Keratinocyte (primary cell): ENCODE results near the gene LAMB1. TPM values are rescaled to one million over a fixed set of nuclear protein-coding genes. Genes with fewer than 3 reads are reported as not detected.

Experiments used
- DNase-seq: peaks from one replicate; pipeline ENCODE4 v3.0.0-alpha.2; 2011; ENCODE audit warnings: low read depth, missing footprints, low spot score
- FAIRE-seq: peaks from 2 replicates; lab custom pipeline; 2011; peaks lifted over from hg19 to GRCh38; lab: Jason Lieb, UNC
- H2AFZ ChIP-seq: 2 replicates; pipeline ENCODE4 v1.6.0; 2012; ENCODE audit warnings: low read length, control low read depth, inconsistent platforms; ENCODE audit not compliant: control insufficient read depth
- H3K27ac ChIP-seq: 2 replicates; pipeline ENCODE4 v1.5.1; 2011; ENCODE audit warnings: low read length; ENCODE audit not compliant: control insufficient read depth, insufficient read depth
- H3K27me3 ChIP-seq: 3 replicates; pipeline ENCODE4 v1.6.0; 2011; ENCODE audit warnings: low read length; ENCODE audit not compliant: control insufficient read depth, insufficient read depth; ENCODE audit errors: extremely low read depth
- H3K36me3 ChIP-seq, 2 experiments: 2 replicates in 1 of 2; 3 replicates in 1 of 2; pipeline ENCODE4 v1.5.1; 2011; ENCODE audit warnings: low read length in 2 of 2, mild to moderate bottlenecking in 1 of 2; ENCODE audit not compliant: control insufficient read depth in 2 of 2, insufficient read depth in 2 of 2; ENCODE audit errors: extremely low read depth in 1 of 2
- H3K4me1 ChIP-seq: 3 replicates; pipeline ENCODE4 v1.5.1; 2011; ENCODE audit warnings: low read length; ENCODE audit not compliant: control insufficient read depth, insufficient read depth; ENCODE audit errors: extremely low read depth
- H3K4me2 ChIP-seq: 3 replicates; pipeline ENCODE4 v1.6.0; 2011; ENCODE audit warnings: low read depth, low read length; ENCODE audit not compliant: control insufficient read depth, insufficient read depth; ENCODE audit errors: extremely low read depth
- H3K4me3 ChIP-seq, 3 experiments: fragments of 200-600 bp in 1 of 3; sonication (generic) in 1 of 3; 2 replicates in 2 of 3; 3 replicates in 1 of 3; pipeline ENCODE4 v1.5.1; 2011 to 2016; ENCODE audit warnings: low read length in 3 of 3, mild to moderate bottlenecking in 3 of 3, control low read depth in 2 of 3, inconsistent platforms in 1 of 3, low read depth in 1 of 3, mixed read lengths in 1 of 3, mixed run types in 1 of 3, moderate library complexity in 1 of 3; ENCODE audit not compliant: control insufficient read depth in 2 of 3, insufficient read depth in 2 of 3; ENCODE audit errors: extremely low read depth in 1 of 3
- H3K79me2 ChIP-seq: 2 replicates; pipeline ENCODE4 v1.6.0; 2012; ENCODE audit warnings: low read length; ENCODE audit not compliant: control insufficient read depth, insufficient read depth
- H3K9ac ChIP-seq: 3 replicates; pipeline ENCODE4 v1.6.0; 2011; ENCODE audit warnings: low read length; ENCODE audit not compliant: control insufficient read depth, insufficient read depth; ENCODE audit errors: extremely low read depth
- H3K9me1 ChIP-seq: 3 replicates; pipeline ENCODE4 v1.6.0; 2011; ENCODE audit warnings: low read length; ENCODE audit not compliant: control insufficient read depth, insufficient read depth; ENCODE audit errors: extremely low read depth
- H3K9me3 ChIP-seq: 2 replicates; pipeline ENCODE4 v1.5.1; 2012; ENCODE audit warnings: low read depth, low read length; ENCODE audit not compliant: control insufficient read depth
- H4K20me1 ChIP-seq: 3 replicates; pipeline ENCODE4 v1.6.0; 2011; ENCODE audit warnings: low read length; ENCODE audit not compliant: control insufficient read depth, insufficient read depth; ENCODE audit errors: extremely low read depth
- CTCF ChIP-seq, 3 experiments: IDR thresholded peaks in 1 of 3; conservative IDR thresholded peaks in 1 of 3; optimal IDR thresholded peaks in 1 of 3; 2 replicates in 2 of 3; 3 replicates in 1 of 3; pipeline versions ENCODE3 to v1.5.1; 2011; ENCODE audit warnings: low read length in 3 of 3, mild to moderate bottlenecking in 3 of 3, moderate library complexity in 2 of 3, control low read depth in 1 of 3, inconsistent platforms in 1 of 3; ENCODE audit not compliant: insufficient read depth in 2 of 3; ENCODE audit errors: extremely low read depth in 1 of 3
- EZH2 ChIP-seq: IDR thresholded peaks from one replicate; pipeline ENCODE4 v1.6.1; 2012; ENCODE audit warnings: inconsistent platforms, mild to moderate bottlenecking, low read length, moderate library complexity
- dilution Hi-C: fragments of 300-500 bp; cut with MboI; formaldehyde crosslinking; loops from one replicate; pipeline ENCODE4 v1.7.0; 2020; ENCODE audit warnings: low sequenced_read_pairs; ENCODE audit not compliant: extremely low pct_ligation_motif_present
- polyA plus RNA-seq, 5 experiments: library from polyadenylated mRNA; depleted of rRNA in 3 of 5; stranded (reverse) in 3 of 5; stranded (forward) in 1 of 5; unstranded in 1 of 5; fragments of >200 nt; gene quantifications; 1 replicate in 1 of 5; 2 replicates in 3 of 5; 3 replicates in 1 of 5; pipeline versions ENCODE4 v1.2.1 to v1.2.3, GENCODE V29; 2011 to 2012; ENCODE audit warnings: missing spikeins in 2 of 5, low read depth in 1 of 5, low replicate concordance in 1 of 5

LAMB1 gene
- polyA plus RNA-seq, 1 donor (not counting 4 experiments of a cell fraction or from before 2014, with no cell fraction given): 97.9 TPM

GRCh38 chr7:108046952-108047506 is 44.1 kb upstream of the LAMB1 start:
- DNase-seq: no peak
- dilution Hi-C loops: no loop called here
- no peaks in the 10 kb centered on the region for H3K36me3 ChIP-seq
- H3K27me3 ChIP-seq: no peaks in the 10 kb centered on the region
- H3K4me2 ChIP-seq: no peak overlapping the region
- no peaks in the 10 kb centered on the region for H3K9me3 ChIP-seq
- TF ChIP-seq CTCF (optimal IDR thresholded peaks at IDR 0.05 in 1 of 3, IDR thresholded peaks at IDR 0.05 in 1 of 3, conservative IDR thresholded peaks at IDR 0.05 in 1 of 3; ENCODE audit: extremely low read depth in 1 of 3, insufficient read depth in 2 of 3, low read length in 3 of 3) (no peak), EZH2 (no peak)
- no peaks in the 10 kb centered on the region for H3K79me2 ChIP-seq
- no peak for FAIRE-seq
- no peaks in the 10 kb centered on the region for H3K9me1 ChIP-seq
- no peak overlapping the region for H3K27ac ChIP-seq
- H3K9ac ChIP-seq: no peak overlapping the region
- H2AFZ ChIP-seq: no peak overlapping the region
- H4K20me1 ChIP-seq: no peaks in the 10 kb centered on the region
- H3K4me1 ChIP-seq: no peaks in the 10 kb centered on the region
- H3K4me3 ChIP-seq: no peak overlapping the region

DNA sequence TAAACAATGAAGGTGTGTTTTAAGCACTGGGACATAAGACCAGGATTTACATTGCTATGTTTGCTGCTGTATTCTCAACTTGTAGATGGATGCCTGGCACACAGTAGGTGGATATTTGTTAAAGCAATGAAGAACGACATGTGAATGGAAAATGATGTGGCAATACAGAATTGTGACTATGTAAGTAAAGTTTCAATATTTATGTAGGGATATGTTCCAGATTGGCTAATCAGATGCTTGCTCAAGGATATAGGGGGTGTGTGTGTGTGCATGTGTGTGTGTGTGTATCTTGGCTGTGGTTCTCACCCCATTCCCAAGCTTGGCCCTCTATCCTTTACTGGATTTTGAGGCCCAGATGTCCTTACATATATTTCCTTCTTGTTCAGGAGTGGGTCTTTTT is 42.7 kb upstream of the LAMB1 start:
- H3K9me1 ChIP-seq: no peaks in the 10 kb centered on the region
- no peak overlapping the region for H3K4me2 ChIP-seq
- dilution Hi-C loops: no loop called here
- no peaks in the 10 kb centered on the region for H3K79me2 ChIP-seq
- no peaks in the 10 kb centered on the region for H3K27me3 ChIP-seq
- no peak for FAIRE-seq
- DNase-seq: no peak
- H2AFZ ChIP-seq: no peak overlapping the region
- H4K20me1 ChIP-seq: no peaks in the 10 kb centered on the region
- no peak overlapping the region for H3K9ac ChIP-seq
- no peak overlapping the region for H3K27ac ChIP-seq
- H3K4me1 ChIP-seq: no peaks in the 10 kb centered on the region
- H3K36me3 ChIP-seq: no peaks in the 10 kb centered on the region
- no peaks in the 10 kb centered on the region for H3K9me3 ChIP-seq
- no peak for TF ChIP-seq EZH2
- no peak for TF ChIP-seq CTCF (optimal IDR thresholded peaks at IDR 0.05 in 1 of 3, IDR thresholded peaks at IDR 0.05 in 1 of 3, conservative IDR thresholded peaks at IDR 0.05 in 1 of 3; ENCODE audit: extremely low read depth in 1 of 3, insufficient read depth in 2 of 3, low read length in 3 of 3)
- H3K4me3 ChIP-seq: no peak overlapping the region
